ENCODE measurements around the gene ADGRE2.
"Not testable (repeated sequence)": the region's sequence is repeated elsewhere in the genome, so short reads cannot be mapped to it uniquely, and the experiment has no call there.

GRCh38 chr19:14778110-14778845 is at the start of gene ADGRE2:
- not testable (repeated sequence) for TF ChIP-seq CTCF (conservative IDR thresholded peaks at IDR 0.05; ENCODE audit: low read depth, low read length); POLR2A (IDR thresholded peaks at IDR 0.05; ENCODE audit: low read depth, low read length); BHLHE40 (IDR thresholded peaks at IDR 0.05; ENCODE audit: low read depth, low read length)
